Measurements from ENCODE around the gene C1orf52. TPM values are rescaled to one million over a fixed set of nuclear protein-coding genes. Genes with fewer than 3 reads are reported as not detected.

C1orf52 gene
- total RNA-seq, 2 donors from 2014 or later: 41.0 to 42.9 TPM

Other genes starting within 250 kb of the C1orf52 start
- 10 to 100 TPM; 10.1 to 12.6 TPM for gene MCOLN3, start 211.2 kb downstream of the C1orf52 start, total RNA-seq
- gene SYDE2, start 58.6 kb downstream of the C1orf52 start, total RNA-seq: 10 to 100 TPM; 11.0 to 14.1 TPM
- 10 to 100 TPM; 21.3 to 22.6 TPM for gene BCL10, start 17.0 kb upstream of the C1orf52 start, total RNA-seq
- 10 to 100 TPM; 16.3 to 22.8 TPM for gene DDAH1, start 205.5 kb upstream of the C1orf52 start, total RNA-seq